Measurements from ENCODE around the gene KYNU. TPM values are rescaled to one million over a fixed set of nuclear protein-coding genes. Genes with fewer than 3 reads are reported as not detected.
"Not testable (repeated sequence)": the region's sequence is repeated elsewhere in the genome, so short reads cannot be mapped to it uniquely, and the experiment has no call there.

KYNU gene
- total RNA-seq, 4 donors from 2014 or later: 0.27 to 5.7 (median 3.6) TPM

GRCh38 chr2:142865924-142866323, 11.5 kb upstream of the KYNU start:
- no peaks in the 10 kb centered on the region for H3K9me3 ChIP-seq
- H3K36me3 ChIP-seq: no peaks in the 10 kb centered on the region
- H3K27me3 ChIP-seq: no peaks in the 10 kb centered on the region
- TF ChIP-seq POLR2A (IDR thresholded peaks at IDR 0.05): no peak
- TF ChIP-seq POLR2AphosphoS5 (IDR thresholded peaks at IDR 0.05): no peak
- TF ChIP-seq, protein P1, sequence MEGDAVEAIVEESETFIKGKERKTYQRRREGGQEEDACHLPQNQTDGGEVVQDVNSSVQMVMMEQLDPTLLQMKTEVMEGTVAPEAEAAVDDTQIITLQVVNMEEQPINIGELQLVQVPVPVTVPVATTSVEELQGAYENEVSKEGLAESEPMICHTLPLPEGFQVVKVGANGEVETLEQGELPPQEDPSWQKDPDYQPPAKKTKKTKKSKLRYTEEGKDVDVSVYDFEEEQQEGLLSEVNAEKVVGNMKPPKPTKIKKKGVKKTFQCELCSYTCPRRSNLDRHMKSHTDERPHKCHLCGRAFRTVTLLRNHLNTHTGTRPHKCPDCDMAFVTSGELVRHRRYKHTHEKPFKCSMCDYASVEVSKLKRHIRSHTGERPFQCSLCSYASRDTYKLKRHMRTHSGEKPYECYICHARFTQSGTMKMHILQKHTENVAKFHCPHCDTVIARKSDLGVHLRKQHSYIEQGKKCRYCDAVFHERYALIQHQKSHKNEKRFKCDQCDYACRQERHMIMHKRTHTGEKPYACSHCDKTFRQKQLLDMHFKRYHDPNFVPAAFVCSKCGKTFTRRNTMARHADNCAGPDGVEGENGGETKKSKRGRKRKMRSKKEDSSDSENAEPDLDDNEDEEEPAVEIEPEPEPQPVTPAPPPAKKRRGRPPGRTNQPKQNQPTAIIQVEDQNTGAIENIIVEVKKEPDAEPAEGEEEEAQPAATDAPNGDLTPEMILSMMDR (IDR thresholded peaks at IDR 0.05): no peak
- no peak for TF ChIP-seq EP300 (IDR thresholded peaks at IDR 0.05)
- no peak for ATAC-seq
- 43 to 44% methylated on average over 1 of the region's 1 CpG for WGBS, 2 donors (ENCODE audit: low coverage in 1 of 2)
- no peaks in the 10 kb centered on the region for H3K4me1 ChIP-seq
- no peak overlapping the region for H3K27ac ChIP-seq
- no peak overlapping the region for H3K4me3 ChIP-seq

DNA sequence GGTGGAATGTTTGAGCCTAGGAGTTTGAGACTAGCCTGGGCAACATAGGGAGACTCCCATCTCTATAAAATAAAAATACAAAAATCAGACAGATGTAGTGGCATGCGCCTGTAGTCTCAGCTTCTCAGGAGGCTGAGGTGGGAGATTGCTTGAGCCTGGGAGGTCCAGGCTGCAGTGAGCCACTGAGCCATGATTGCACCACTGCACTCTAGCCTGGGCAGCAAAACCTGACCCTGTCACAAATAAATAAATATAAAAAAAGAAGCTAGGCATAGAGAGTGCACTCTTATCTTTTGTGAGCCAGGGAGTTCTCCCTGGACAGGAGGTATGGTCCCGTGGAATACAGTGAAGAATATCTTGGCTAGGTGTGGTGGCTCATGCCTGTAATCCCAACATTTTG, 11.0 kb upstream of the KYNU start:
- ATAC-seq: no peak
- H3K27ac ChIP-seq: no peak overlapping the region

GRCh38 chr2:142867136-142867535, 10.3 kb upstream of the KYNU start:
- H3K36me3 ChIP-seq: no peaks in the 10 kb centered on the region

More for the DNA sequence above, 11.0 kb upstream of the KYNU start:
- no peaks in the 10 kb centered on the region for H3K9me3 ChIP-seq
- H3K27me3 ChIP-seq: no peaks in the 10 kb centered on the region
- no peaks in the 10 kb centered on the region for H3K36me3 ChIP-seq
- WGBS, 2 donors (ENCODE audit: low coverage in 1 of 2): 83 to 100% methylated on average over 1 to 2 of the region's 2 CpGs
- H3K4me3 ChIP-seq: no peak overlapping the region
- TF ChIP-seq POLR2A (IDR thresholded peaks at IDR 0.05): no peak
- TF ChIP-seq EP300 (IDR thresholded peaks at IDR 0.05): no peak
- TF ChIP-seq, protein P1 (IDR thresholded peaks at IDR 0.05): no peak
- TF ChIP-seq POLR2AphosphoS5 (IDR thresholded peaks at IDR 0.05): no peak
- H3K4me1 ChIP-seq: no peaks in the 10 kb centered on the region

DNA sequence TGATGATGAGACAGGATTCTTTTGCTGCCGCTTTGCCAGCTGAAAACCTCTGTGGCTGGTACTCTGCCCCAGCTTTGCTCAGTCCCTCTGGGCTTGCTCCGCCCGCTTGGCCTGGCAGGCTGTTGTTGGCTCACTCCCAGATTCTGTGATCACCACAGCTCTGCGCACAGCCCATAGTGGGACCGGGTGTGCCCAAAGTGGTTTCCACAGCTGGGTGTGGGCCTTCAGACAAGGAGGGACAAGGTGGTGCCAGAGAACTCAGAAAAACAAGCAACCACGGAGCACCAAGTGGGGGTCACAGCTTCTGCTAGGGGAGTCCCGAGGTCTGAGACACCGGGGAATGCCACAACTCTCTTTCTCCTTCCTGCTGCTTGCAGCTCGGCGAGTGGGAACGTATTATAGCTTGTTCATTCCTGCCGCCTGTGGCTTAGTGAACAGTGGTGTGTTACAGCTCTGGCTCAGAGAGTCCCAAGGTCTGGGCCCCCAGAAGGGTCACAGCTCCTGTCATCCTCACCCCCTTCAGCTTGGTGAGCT, 9.2 kb upstream of the KYNU start:
- no peak overlapping the region for H3K4me3 ChIP-seq
- no peaks in the 10 kb centered on the region for H3K4me1 ChIP-seq
- H3K27ac ChIP-seq: peak overlapping the region in 2 of 4 donors; percentile 26 to 31
- no peaks in the 10 kb centered on the region for H3K36me3 ChIP-seq
- TF ChIP-seq POLR2A (IDR thresholded peaks at IDR 0.05): no peak
- TF ChIP-seq, protein P1 (IDR thresholded peaks at IDR 0.05): no peak
- no peak for TF ChIP-seq EP300 (IDR thresholded peaks at IDR 0.05)
- H3K9me3 ChIP-seq: no peaks in the 10 kb centered on the region
- WGBS, 2 donors (ENCODE audit: low coverage in 1 of 2): 70 to 89% methylated on average over 7 to 9 of the region's 12 CpGs
- peak; percentile 79 for ATAC-seq
- no peaks in the 10 kb centered on the region for H3K27me3 ChIP-seq

More at GRCh38 chr2:142867136-142867535, 10.3 kb upstream of the KYNU start:
- Histone ChIP-seq H3K27ac (no peak overlapping the region), H3K4me3 (no peak overlapping the region), H3K4me1 (no peaks in the 10 kb centered on the region), H3K9me3 (no peaks in the 10 kb centered on the region), H3K27me3 (no peaks in the 10 kb centered on the region)
- WGBS, 2 donors (ENCODE audit: low coverage in 1 of 2): 90 to 91% methylated on average over 2 of the region's 2 CpGs
- ATAC-seq: no peak
- TF ChIP-seq EP300 (IDR thresholded peaks at IDR 0.05) (no peak), POLR2A (IDR thresholded peaks at IDR 0.05) (no peak), POLR2AphosphoS5 (IDR thresholded peaks at IDR 0.05) (no peak)
- TF ChIP-seq, protein P1 (IDR thresholded peaks at IDR 0.05): no peak

- not testable (repeated sequence) for ATAC-seq, H3K36me3 ChIP-seq, H3K4me1 ChIP-seq, H3K9me3 ChIP-seq, H3K4me3 ChIP-seq, H3K27me3 ChIP-seq
- WGBS, 2 donors (ENCODE audit: low coverage in 1 of 2): 71 to 100% methylated on average over 1 to 5 of the region's 7 CpGs
- H3K27ac ChIP-seq: peak overlapping the region in 1 of 4 donors; percentile 26
These were observed 8.4 kb upstream of the KYNU start for GRCh38 chr2:142869065-142869460.
